OCI-LY1 (cell line): ENCODE data around the gene CFAP69.

Experiments
- H2AFZ ChIP-seq: fragments of 200-600 bp; sonication (generic), shearing (Covaris generic); 2 replicates; pipeline ENCODE4 v1.6.0; 2014; ENCODE audit warnings: antibody characterized with exemption, mild to moderate bottlenecking, low read length
- H3F3A ChIP-seq: fragments of 200-600 bp; sonication (generic), shearing (Covaris generic); 2 replicates; pipeline ENCODE4 v1.6.0; 2014; ENCODE audit warnings: mild to moderate bottlenecking, antibody characterized with exemption, low read length, moderate library complexity; ENCODE audit not compliant: insufficient read depth
- H3K27ac ChIP-seq: fragments of 200-600 bp; sonication (generic); 2 replicates; pipeline ENCODE4 v1.5.1; 2014; ENCODE audit warnings: low read length, mixed run types, mild to moderate bottlenecking, low read depth; ENCODE audit not compliant: poor library complexity, severe bottlenecking
- H3K27me3 ChIP-seq: fragments of 200-600 bp; sonication (generic); 2 replicates; pipeline ENCODE4 v1.6.0; 2014; ENCODE audit warnings: antibody characterized with exemption, mild to moderate bottlenecking, low read length, moderate library complexity; ENCODE audit not compliant: insufficient read depth
- H3K36me3 ChIP-seq: fragments of 200-600 bp; sonication (generic); 2 replicates; pipeline ENCODE4 v1.6.1; 2014; ENCODE audit warnings: mild to moderate bottlenecking, antibody characterized with exemption, low read length, moderate library complexity, mixed read lengths; ENCODE audit not compliant: insufficient read depth
- H3K4me1 ChIP-seq: fragments of 200-600 bp; sonication (generic); 2 replicates; pipeline ENCODE4 v1.5.1; 2014; ENCODE audit warnings: mild to moderate bottlenecking, low read length, moderate library complexity; ENCODE audit not compliant: insufficient read depth, severe bottlenecking
- H3K4me2 ChIP-seq: fragments of 200-600 bp; sonication (generic), shearing (Covaris generic); 2 replicates; pipeline ENCODE4 v1.6.1; 2014; ENCODE audit warnings: low read length
- H3K4me3 ChIP-seq: fragments of 200-600 bp; sonication (generic); 2 replicates; pipeline ENCODE4 v1.5.1; 2014; ENCODE audit warnings: low read length, low read depth, mild to moderate bottlenecking, mixed read lengths; ENCODE audit not compliant: poor library complexity, severe bottlenecking
- H3K79me2 ChIP-seq: fragments of 200-600 bp; shearing (Covaris generic); 2 replicates; pipeline ENCODE4 v1.6.1; 2016; ENCODE audit warnings: mixed run types, low read length, mixed read lengths; ENCODE audit not compliant: insufficient read depth
- H3K9ac ChIP-seq: fragments of 200-600 bp; sonication (generic), shearing (Covaris generic); 2 replicates; pipeline ENCODE4 v1.6.1; 2014; ENCODE audit warnings: mild to moderate bottlenecking, low read length, mixed read lengths
- H3K9me2 ChIP-seq: fragments of 200-600 bp; sonication (generic), shearing (Covaris generic); 2 replicates; pipeline ENCODE4 v1.6.1; 2014; ENCODE audit warnings: low read depth, mild to moderate bottlenecking, low read length, mixed read lengths
- H3K9me3 ChIP-seq: fragments of 200-600 bp; shearing (Covaris generic); 2 replicates; pipeline ENCODE4 v1.6.1; 2014; ENCODE audit warnings: low read length, mixed read lengths
- H4K20me1 ChIP-seq: fragments of 200-600 bp; sonication (generic), shearing (Covaris generic); 2 replicates; pipeline ENCODE4 v1.6.0; 2016; ENCODE audit warnings: mild to moderate bottlenecking, low read length; ENCODE audit not compliant: insufficient read depth
- EZH2 ChIP-seq: fragments of 200-600 bp; sonication (generic), shearing (Covaris generic); IDR thresholded peaks from 2 replicates; pipeline ENCODE4 v1.8.0; 2017; ENCODE audit warnings: borderline replicate concordance, mixed run types, mild to moderate bottlenecking, antibody characterized with exemption, low read length, moderate library complexity, mixed read lengths
- TF ChIP-seq, protein P1 (sequence below): fragments of 200-600 bp; sonication (generic), shearing (Covaris generic); IDR thresholded peaks from 2 replicates; pipeline ENCODE4 v1.5.1; 2017; ENCODE audit warnings: mild to moderate bottlenecking, antibody characterized with exemption, low read length, moderate library complexity, mixed read lengths

The CFAP69 gene

DNA sequence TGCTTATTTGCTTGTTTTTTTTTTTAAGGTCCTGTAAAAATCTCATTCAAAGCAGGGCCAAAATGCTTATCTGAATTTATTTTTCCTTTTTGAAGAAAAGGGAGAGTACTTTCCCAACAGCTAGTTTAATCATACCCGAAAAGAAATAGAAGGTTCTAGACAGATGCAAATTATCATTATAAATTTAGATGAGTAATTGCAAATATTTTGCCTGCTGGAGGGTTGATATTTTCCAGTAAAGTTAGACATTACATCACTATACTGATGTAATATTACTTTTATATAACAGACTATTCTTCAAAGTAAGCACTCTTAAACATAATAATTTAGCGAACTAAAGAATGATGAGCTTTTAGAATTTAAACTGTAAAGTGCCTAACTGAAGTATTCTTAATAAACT, 14.1 kb upstream of the CFAP69 start:
- Histone ChIP-seq H4K20me1 (no peaks in the 10 kb centered on the region), H3K27ac (no peak overlapping the region), H3K9ac (no peak overlapping the region), H3K4me1 (no peaks in the 10 kb centered on the region), H3K27me3 (no peaks in the 10 kb centered on the region), H3K79me2 (no peaks in the 10 kb centered on the region), H3K4me2 (no peak overlapping the region), H3K9me3 (no peaks in the 10 kb centered on the region), H3K9me2 (no peaks in the 10 kb centered on the region), H3F3A (no peaks in the 10 kb centered on the region), H3K4me3 (no peak overlapping the region), H3K36me3 (no peaks in the 10 kb centered on the region), H2AFZ (no peak overlapping the region)
- TF ChIP-seq, protein P1, sequence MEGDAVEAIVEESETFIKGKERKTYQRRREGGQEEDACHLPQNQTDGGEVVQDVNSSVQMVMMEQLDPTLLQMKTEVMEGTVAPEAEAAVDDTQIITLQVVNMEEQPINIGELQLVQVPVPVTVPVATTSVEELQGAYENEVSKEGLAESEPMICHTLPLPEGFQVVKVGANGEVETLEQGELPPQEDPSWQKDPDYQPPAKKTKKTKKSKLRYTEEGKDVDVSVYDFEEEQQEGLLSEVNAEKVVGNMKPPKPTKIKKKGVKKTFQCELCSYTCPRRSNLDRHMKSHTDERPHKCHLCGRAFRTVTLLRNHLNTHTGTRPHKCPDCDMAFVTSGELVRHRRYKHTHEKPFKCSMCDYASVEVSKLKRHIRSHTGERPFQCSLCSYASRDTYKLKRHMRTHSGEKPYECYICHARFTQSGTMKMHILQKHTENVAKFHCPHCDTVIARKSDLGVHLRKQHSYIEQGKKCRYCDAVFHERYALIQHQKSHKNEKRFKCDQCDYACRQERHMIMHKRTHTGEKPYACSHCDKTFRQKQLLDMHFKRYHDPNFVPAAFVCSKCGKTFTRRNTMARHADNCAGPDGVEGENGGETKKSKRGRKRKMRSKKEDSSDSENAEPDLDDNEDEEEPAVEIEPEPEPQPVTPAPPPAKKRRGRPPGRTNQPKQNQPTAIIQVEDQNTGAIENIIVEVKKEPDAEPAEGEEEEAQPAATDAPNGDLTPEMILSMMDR = no peak
- no peak for TF ChIP-seq EZH2

DNA sequence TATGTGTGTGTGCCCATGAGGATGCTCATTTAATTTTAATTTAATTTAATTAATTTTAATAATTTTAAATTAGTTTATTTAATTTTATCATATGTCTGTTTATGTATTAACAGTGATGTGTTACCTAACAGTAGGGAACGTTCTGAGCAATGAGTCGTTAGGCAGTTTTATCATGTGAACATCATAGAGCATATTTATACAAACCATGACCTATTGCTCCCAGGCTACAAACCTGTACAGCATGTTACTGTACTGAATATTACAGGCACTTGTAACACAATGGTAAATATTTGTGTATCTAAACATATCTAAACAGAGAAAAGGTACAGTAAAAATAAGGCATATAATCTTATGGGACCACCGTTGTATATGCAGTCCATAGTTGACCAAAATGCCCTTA, 13.7 kb upstream of the CFAP69 start:
- no peaks in the 10 kb centered on the region for H3F3A ChIP-seq
- no peaks in the 10 kb centered on the region for H3K9me3 ChIP-seq
- no peak overlapping the region for H2AFZ ChIP-seq
- TF ChIP-seq, protein P1 = no peak
- TF ChIP-seq EZH2 = no peak
- H3K4me3 ChIP-seq = no peak overlapping the region
- no peaks in the 10 kb centered on the region for H3K27me3 ChIP-seq
- no peaks in the 10 kb centered on the region for H3K9me2 ChIP-seq
- H3K4me2 ChIP-seq = no peak overlapping the region
- H4K20me1 ChIP-seq = no peaks in the 10 kb centered on the region
- H3K27ac ChIP-seq = no peak overlapping the region
- no peaks in the 10 kb centered on the region for H3K79me2 ChIP-seq
- H3K9ac ChIP-seq = no peak overlapping the region
- no peaks in the 10 kb centered on the region for H3K36me3 ChIP-seq
- no peaks in the 10 kb centered on the region for H3K4me1 ChIP-seq

DNA sequence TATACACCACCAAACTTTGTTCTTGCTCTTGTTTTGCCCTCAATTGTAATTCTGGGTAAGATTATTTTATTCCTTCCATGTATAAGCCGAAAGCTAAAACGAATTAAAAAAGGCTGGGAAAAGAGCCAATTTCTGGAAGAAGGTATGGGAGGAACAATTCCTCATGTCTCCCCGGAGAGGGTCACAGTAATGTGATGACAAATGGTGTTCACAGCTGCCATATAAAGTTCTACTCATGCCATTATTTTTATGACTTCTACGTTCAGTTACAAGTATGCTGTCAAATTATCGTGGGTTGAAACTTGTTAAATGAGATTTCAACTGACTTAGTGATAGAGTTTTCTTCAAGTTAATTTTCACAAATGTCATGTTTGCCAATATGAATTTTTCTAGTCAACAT, 12.5 kb upstream of the CFAP69 start:
- no peaks in the 10 kb centered on the region for H3K9me2 ChIP-seq
- no peak overlapping the region for H2AFZ ChIP-seq
- TF ChIP-seq, protein P1 = no peak
- TF ChIP-seq EZH2 = no peak
- H3K27me3 ChIP-seq = no peaks in the 10 kb centered on the region
- no peak overlapping the region for H3K9ac ChIP-seq
- H3F3A ChIP-seq = no peaks in the 10 kb centered on the region
- no peak overlapping the region for H3K27ac ChIP-seq
- no peaks in the 10 kb centered on the region for H3K9me3 ChIP-seq
- H3K79me2 ChIP-seq = no peaks in the 10 kb centered on the region
- H3K4me1 ChIP-seq = no peaks in the 10 kb centered on the region
- no peak overlapping the region for H3K4me2 ChIP-seq
- no peaks in the 10 kb centered on the region for H3K36me3 ChIP-seq
- H4K20me1 ChIP-seq = no peaks in the 10 kb centered on the region
- no peak overlapping the region for H3K4me3 ChIP-seq
